ENCODE results near the gene TAF8.

GRCh38 chr6:42010909-42011308, 39.4 kb upstream of the TAF8 start:
- TF ChIP-seq POLR2A (IDR thresholded peaks at IDR 0.05) (no peak), CTCF (IDR thresholded peaks at IDR 0.05) (no peak)

Data from esophagus squamous epithelium (tissue), 4 donors.